ENCODE results near the gene NCS1.

NCS1 gene

DNA sequence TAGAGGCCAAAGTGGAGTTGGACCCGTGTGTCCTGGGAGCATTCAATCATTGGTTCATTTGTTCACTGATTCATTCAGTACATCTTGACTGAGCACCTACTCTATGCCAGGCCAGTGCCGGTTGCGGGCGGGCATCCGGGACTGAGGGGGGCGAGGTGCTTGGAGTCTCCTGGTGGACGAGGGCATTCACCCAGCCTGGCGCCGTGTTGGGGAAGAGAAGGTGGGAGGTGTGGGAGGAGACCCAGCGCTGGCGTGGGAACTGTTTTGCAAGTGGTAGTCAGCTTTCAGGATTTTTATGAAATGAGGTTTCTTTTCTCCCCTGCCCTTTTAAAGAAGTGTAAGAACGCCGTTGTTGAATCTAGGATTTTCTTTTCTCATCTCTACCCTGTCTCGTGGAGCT lies 37.2 kb downstream of the NCS1 start:
- no peak overlapping the region for H3K9ac ChIP-seq (ENCODE audit: low read depth, low read length, poor library complexity, severe bottlenecking)

GRCh38 chr9:130211548-130212226 lies 39.5 kb downstream of the NCS1 start:
- Histone ChIP-seq H3K9me2 (replicated peaks; ENCODE audit: low read depth, low read length) (no peaks in the 10 kb centered on the region), H3K4me1 (ENCODE audit: insufficient read depth, low read length, poor library complexity, severe bottlenecking) (peaks cover 8% of the 10 kb centered on the region), H3K36me3 (ENCODE audit: insufficient read depth, low read length) (no peaks in the 10 kb centered on the region), H3K4me2 (ENCODE audit: low read depth, low read length, poor library complexity, severe bottlenecking) (no peak overlapping the region), H3K79me2 (ENCODE audit: insufficient read depth, low read length) (no peaks in the 10 kb centered on the region), H3F3A (ENCODE audit: low read depth) (no peaks in the 10 kb centered on the region), H3K9ac (ENCODE audit: low read depth, low read length, poor library complexity, severe bottlenecking) (no peak overlapping the region), H3K4me3 (ENCODE audit: low read length, poor library complexity, severe bottlenecking) (no peak overlapping the region), H4K20me1 (ENCODE audit: insufficient read depth, low read length, poor library complexity, severe bottlenecking) (no peaks in the 10 kb centered on the region), H3K9me3 (ENCODE audit: insufficient read depth, low read depth, low read length) (no peaks in the 10 kb centered on the region), H2AFZ (ENCODE audit: low read length) (no peak overlapping the region), H3K27me3 (ENCODE audit: insufficient read depth, low read length, poor library complexity, severe bottlenecking) (no peaks in the 10 kb centered on the region)
- TF ChIP-seq, protein P1, sequence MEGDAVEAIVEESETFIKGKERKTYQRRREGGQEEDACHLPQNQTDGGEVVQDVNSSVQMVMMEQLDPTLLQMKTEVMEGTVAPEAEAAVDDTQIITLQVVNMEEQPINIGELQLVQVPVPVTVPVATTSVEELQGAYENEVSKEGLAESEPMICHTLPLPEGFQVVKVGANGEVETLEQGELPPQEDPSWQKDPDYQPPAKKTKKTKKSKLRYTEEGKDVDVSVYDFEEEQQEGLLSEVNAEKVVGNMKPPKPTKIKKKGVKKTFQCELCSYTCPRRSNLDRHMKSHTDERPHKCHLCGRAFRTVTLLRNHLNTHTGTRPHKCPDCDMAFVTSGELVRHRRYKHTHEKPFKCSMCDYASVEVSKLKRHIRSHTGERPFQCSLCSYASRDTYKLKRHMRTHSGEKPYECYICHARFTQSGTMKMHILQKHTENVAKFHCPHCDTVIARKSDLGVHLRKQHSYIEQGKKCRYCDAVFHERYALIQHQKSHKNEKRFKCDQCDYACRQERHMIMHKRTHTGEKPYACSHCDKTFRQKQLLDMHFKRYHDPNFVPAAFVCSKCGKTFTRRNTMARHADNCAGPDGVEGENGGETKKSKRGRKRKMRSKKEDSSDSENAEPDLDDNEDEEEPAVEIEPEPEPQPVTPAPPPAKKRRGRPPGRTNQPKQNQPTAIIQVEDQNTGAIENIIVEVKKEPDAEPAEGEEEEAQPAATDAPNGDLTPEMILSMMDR (conservative IDR thresholded peaks at IDR 0.05; ENCODE audit: low read length) = no peak
- TF ChIP-seq EZH2phosphoT487 (IDR thresholded peaks at IDR 0.05; ENCODE audit: borderline replicate concordance) = no peak

More for the DNA sequence above, 37.2 kb downstream of the NCS1 start:
- no peaks in the 10 kb centered on the region for H3K79me2 ChIP-seq (ENCODE audit: insufficient read depth, low read length)
- H2AFZ ChIP-seq (ENCODE audit: low read length) = no peak overlapping the region
- no peaks in the 10 kb centered on the region for H3F3A ChIP-seq (ENCODE audit: low read depth)
- H3K4me2 ChIP-seq (ENCODE audit: low read depth, low read length, poor library complexity, severe bottlenecking) = no peak overlapping the region
- H3K27me3 ChIP-seq (ENCODE audit: insufficient read depth, low read length, poor library complexity, severe bottlenecking) = no peaks in the 10 kb centered on the region
- H4K20me1 ChIP-seq (ENCODE audit: insufficient read depth, low read length, poor library complexity, severe bottlenecking) = no peaks in the 10 kb centered on the region
- no peaks in the 10 kb centered on the region for H3K9me2 ChIP-seq (replicated peaks; ENCODE audit: low read depth, low read length)
- peaks cover 4% of the 10 kb centered on the region for H3K4me1 ChIP-seq (ENCODE audit: insufficient read depth, low read length, poor library complexity, severe bottlenecking)
- no peaks in the 10 kb centered on the region for H3K36me3 ChIP-seq (ENCODE audit: insufficient read depth, low read length)
- H3K4me3 ChIP-seq (ENCODE audit: low read length, poor library complexity, severe bottlenecking) = no peak overlapping the region
- no peaks in the 10 kb centered on the region for H3K9me3 ChIP-seq (ENCODE audit: insufficient read depth, low read depth, low read length)
- TF ChIP-seq EZH2phosphoT487 (IDR thresholded peaks at IDR 0.05; ENCODE audit: borderline replicate concordance) = no peak
- TF ChIP-seq, protein P1 (conservative IDR thresholded peaks at IDR 0.05; ENCODE audit: low read length) = no peak

DNA sequence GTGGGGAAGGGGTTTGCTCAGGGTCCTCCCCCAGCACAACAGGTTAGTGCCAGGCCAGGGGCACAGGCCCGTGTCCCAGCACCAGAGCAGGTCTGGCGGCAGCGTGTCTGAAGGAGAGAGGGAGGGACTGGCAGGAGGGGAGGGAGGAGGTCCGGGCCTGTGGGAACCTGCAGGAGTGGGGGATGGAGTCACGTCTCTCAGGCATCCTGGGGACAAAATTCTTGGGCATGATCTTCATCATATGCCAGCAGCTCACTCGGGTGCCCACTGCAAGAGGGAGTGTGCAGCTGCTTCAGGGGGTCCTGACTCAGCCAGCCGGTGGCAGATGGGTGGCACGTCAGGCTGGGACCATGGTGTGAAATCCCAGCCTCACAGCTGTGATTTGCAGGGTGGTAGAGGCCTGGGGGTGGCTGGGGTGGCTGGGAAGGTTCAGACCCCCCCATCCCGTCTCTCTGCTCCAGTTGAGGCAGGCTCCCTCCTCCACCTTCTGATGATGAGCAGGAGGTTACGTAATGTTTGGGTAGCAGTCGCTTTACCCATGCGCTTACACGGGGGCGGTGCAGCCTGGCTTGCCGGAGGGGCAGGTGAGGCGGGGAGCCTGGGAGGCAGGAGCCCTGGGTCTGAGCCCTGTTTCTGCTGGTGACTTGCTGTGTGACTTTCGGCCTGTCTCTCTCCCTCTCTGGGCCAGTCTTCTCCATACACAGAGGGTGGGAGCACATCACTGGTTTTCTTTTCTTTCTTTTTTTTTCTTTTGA lies 40.5 kb downstream of the NCS1 start:
- TF ChIP-seq EZH2phosphoT487 (IDR thresholded peaks at IDR 0.05; ENCODE audit: borderline replicate concordance) = no peak
- TF ChIP-seq, protein P1 (conservative IDR thresholded peaks at IDR 0.05; ENCODE audit: low read length) = no peak
- Histone ChIP-seq H3K79me2 (ENCODE audit: insufficient read depth, low read length) (no peaks in the 10 kb centered on the region), H3K4me3 (ENCODE audit: low read length, poor library complexity, severe bottlenecking) (no peak overlapping the region), H3K9me2 (replicated peaks; ENCODE audit: low read depth, low read length) (no peaks in the 10 kb centered on the region), H3K4me2 (ENCODE audit: low read depth, low read length, poor library complexity, severe bottlenecking) (no peak overlapping the region), H3K4me1 (ENCODE audit: insufficient read depth, low read length, poor library complexity, severe bottlenecking) (peaks cover 8% of the 10 kb centered on the region), H2AFZ (ENCODE audit: low read length) (no peak overlapping the region), H4K20me1 (ENCODE audit: insufficient read depth, low read length, poor library complexity, severe bottlenecking) (no peaks in the 10 kb centered on the region), H3F3A (ENCODE audit: low read depth) (no peaks in the 10 kb centered on the region), H3K9ac (ENCODE audit: low read depth, low read length, poor library complexity, severe bottlenecking) (no peak overlapping the region), H3K9me3 (ENCODE audit: insufficient read depth, low read depth, low read length) (no peaks in the 10 kb centered on the region), H3K36me3 (ENCODE audit: insufficient read depth, low read length) (no peaks in the 10 kb centered on the region), H3K27me3 (ENCODE audit: insufficient read depth, low read length, poor library complexity, severe bottlenecking) (no peaks in the 10 kb centered on the region)

Measured in Loucy (cell line).